ENCODE results near the gene SF3B2. TPM values are rescaled to one million over a fixed set of nuclear protein-coding genes. Genes with fewer than 3 reads are reported as not detected.

SF3B2 gene
- total RNA-seq, 4 donors from 2014 or later, result 97.2 to 223 (median 118) TPM

GRCh38 chr11:66067640-66068039, 15.5 kb downstream of the SF3B2 start:
- TF ChIP-seq CTCF (IDR thresholded peaks at IDR 0.05; ENCODE audit: low read depth), result no peak

GRCh38 chr11:66068154-66068821, 16.1 kb downstream of the SF3B2 start:
- TF ChIP-seq CTCF (IDR thresholded peaks at IDR 0.05; ENCODE audit: low read depth), result no peak

- no peak for TF ChIP-seq CTCF (IDR thresholded peaks at IDR 0.05; ENCODE audit: low read depth)
Measured at GRCh38 chr11:66068923-66069714, 17.0 kb downstream of the SF3B2 start.

- TF ChIP-seq CTCF (IDR thresholded peaks at IDR 0.05; ENCODE audit: low read depth), result no peak
Measured at GRCh38 chr11:66069715-66070603, 17.8 kb downstream of the SF3B2 start, which contains the start of gene PACS1. Gene PACS1, plus strand, starts transcription at chr11:66070272. Its CDS starts 215 bp downstream, at chr11:66070487.

GRCh38 chr11:66070604-66071380, 18.6 kb downstream of the SF3B2 start:
- no peak for TF ChIP-seq CTCF (IDR thresholded peaks at IDR 0.05; ENCODE audit: low read depth)

GRCh38 chr11:66071381-66071801, 19.2 kb downstream of the SF3B2 start:
- no peak for TF ChIP-seq CTCF (IDR thresholded peaks at IDR 0.05; ENCODE audit: low read depth)

All from subcutaneous adipose tissue (tissue), 4 donors.